ENCODE data around the gene PAPLN.

PAPLN gene

DNA sequence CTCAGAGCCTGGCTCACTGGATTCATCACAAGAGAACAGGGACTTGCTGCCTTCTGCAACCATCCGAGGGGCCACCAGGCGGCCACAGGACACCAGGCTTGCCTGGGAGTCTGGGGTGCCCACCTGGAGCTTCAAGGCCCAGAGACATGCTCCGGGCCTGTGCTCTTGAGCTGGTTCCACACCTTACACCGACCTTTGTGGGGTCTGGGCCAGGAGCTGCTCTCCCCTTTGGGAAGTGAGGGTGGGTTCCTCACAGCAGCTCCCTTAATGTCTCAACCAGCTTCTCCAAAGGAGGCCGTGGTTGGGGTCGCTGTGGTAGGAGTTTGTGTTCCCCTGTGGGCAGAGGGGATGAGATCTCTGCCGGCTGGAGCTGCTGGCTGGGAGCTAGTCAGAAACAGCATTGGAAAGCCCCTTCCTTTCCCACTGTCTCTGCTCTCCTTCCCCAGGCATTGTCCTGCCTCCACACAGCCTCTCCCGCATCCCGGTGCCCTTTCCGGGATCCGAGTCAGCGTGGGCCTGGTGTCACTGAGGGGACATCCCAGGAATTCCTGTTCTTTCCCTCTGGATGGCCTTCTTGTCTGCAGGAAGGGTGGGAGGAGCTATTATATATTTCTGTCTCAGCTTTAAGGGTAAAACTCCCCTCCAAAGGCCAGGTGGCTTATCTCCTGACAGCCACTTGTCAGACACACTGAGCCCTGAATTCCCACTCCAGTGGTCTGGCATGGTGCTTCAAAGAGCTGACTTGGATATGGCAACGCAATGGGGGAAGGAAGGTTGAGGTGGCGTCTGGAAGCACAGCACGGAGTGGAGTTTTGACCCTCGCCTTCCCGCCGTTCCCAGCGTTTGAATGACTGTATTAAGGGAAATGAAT, 5.1 kb upstream of the PAPLN start:
- peak; percentile 49 for DNase-seq

DNA sequence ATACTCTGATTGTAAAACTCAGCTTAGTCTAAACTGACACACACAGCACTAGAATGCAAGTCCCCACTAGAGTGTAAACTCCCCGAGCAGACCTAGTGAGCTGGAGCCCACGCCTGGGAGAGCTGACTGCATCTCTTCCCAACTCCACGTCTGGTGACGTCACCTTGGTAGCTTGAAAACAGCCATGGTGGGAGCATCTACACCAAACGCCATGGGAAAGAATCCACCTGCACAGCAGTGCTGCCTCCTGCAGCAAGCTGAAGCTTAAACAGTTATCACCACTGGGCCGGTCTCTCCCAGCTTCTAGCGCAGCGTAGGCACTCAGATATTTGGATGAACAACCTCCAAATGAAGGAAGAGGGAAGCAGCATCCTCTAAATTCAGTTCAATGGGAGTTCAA, 4.3 kb upstream of the PAPLN start:
- DNase-seq, result no peak

DNA sequence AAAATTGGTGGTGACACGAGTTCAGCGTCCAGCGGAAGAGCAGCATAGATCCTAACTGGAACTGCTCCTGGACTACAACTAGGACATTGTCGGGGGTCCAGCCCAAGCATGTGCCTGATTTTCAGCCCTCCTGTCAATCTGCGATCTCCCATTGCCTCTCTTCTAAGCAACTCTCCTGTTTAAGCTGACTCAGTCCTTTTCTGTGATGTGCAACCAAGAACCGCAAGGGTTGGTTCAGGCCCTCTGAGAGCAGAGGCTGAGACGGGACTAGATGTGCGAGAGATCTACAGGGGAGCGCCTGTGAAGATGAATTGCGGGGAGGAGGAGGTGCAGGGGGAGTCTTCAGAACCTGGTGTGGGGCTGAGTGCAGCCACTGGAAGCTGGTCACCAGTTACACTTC, 3.7 kb upstream of the PAPLN start:
- no peak for DNase-seq

DNA sequence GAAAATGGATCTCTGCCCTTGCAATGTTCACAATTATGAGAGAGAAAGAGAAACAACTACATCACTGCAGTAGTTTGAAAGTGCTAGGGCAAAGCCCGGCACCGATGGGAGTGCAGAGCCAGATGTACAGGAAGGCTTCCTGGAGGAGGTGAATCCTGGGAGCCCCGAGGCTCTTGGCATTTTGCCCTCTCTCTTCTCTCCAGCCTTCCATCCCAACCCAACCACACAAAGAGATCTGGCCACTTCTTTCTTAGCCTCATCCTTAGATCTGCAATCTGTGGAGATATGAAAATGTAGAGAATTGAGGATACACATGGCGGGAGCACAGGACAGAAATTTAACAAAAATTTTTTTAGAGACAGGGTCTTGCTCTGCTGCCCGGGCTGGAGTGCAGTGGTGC, 3.3 kb upstream of the PAPLN start:
- no peak for DNase-seq

DNA sequence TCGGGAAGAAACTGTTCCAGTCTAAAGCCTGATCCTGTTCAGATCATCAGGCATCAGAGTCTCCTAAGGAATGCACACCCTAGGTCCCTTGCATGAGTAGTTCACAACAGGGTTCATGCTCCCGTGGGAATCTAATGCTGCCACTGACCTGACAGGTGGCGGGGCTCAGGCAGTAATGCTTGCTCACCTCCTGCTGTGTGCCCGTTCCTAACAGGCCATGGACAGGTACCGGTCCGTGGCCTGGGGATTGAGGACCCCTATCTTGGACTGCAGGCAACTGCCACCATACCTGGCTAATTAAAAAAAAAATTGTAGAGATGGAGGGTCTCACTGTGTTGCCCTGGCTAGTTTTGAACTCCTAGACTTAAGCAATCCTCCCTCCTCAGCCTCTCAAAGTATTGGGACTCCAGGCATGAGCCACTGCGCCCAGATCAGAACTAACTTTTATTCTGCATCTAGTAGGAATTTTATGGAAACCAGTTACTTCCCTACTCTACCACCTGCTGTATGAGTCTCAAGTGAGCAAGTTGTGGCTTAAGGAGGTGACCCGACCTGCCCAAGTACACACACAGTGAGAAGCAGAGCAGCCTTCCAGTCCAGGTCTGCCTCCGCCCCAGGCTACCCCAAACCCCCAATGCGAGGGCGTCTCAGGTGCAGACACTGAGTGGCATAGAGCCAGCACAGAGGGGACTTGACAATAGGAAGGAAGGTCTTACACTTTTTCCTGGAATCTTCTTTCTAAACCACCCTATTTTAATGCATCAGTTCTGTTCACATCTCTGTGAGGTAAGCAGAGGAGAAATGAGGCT, 2.5 kb upstream of the PAPLN start:
- no peak for DNase-seq

DNA sequence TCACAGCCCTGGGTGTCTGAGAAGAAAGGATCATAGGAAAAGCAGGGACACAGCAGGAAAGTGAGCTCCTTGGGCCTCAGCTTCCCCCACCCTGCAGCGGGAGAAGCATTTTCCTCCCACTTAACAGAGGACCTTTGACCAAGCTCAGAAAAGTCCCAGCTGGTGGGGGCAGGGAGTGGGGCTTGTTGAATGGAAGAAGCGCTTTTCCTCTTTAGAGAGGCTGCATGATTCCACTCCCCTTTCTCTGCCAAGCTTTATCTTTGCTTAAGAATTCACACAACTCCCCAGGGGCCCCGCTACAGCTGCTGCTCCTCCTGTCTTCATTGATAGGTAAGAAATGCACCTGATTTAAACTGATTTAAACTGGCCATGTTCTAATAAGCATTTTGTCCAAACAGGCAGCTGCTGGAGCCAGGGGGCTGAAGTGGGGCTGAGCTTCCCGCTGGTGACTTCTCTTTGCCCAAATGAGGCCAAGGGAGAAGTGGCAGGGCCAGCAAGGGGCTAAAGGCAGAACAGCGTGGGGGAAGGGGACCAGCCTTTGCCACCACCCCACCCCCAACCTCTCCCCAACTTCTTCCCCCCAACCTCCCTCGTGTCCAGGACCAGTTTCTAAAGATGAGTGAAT, 1.7 kb upstream of the PAPLN start:
- no peak for DNase-seq

DNA sequence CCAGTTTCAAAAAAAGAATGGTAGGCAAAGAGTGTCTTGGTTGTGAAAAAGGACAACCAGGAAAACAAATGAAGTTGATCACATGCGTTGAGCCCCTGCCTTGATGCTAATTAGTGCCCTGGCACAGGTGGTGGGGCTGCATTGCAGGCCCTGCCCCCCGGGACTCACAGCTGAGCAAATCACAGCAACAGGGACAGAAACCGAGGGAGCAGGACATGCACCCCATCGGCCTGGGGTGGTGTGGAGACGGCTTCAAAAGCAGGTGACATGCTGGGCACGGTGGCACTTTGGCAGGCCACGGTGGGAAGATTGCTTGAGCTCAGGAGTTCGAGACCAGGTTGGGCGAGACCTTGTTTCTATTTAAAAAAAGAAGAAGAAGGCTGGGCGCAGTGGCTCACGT, 1.1 kb upstream of the PAPLN start:
- no peak for DNase-seq

DNA sequence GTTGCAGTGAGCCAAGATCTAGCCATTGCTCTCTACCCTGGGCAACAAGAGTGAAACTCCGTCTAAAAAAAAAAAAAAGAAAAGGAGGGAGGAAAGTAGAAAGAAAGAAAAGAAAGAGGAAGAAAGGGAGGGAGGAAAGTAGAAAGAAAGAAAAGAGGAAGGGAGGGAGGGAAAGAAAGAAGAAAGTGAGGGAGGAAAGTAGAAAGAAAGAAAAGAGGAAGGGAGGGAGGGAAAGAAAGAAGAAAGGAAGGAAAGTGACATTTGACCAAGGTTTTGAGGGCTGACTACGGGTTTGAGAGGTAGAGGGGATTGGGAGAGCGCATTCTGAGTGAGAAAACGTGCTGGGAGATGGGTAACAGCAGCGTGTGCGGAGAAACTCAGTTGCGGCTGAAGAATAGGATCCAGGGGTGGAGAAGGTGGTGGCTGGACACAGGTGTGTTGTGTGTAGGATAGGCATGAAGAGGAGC, 521 bp upstream of the PAPLN start:
- no peak for DNase-seq

DNA sequence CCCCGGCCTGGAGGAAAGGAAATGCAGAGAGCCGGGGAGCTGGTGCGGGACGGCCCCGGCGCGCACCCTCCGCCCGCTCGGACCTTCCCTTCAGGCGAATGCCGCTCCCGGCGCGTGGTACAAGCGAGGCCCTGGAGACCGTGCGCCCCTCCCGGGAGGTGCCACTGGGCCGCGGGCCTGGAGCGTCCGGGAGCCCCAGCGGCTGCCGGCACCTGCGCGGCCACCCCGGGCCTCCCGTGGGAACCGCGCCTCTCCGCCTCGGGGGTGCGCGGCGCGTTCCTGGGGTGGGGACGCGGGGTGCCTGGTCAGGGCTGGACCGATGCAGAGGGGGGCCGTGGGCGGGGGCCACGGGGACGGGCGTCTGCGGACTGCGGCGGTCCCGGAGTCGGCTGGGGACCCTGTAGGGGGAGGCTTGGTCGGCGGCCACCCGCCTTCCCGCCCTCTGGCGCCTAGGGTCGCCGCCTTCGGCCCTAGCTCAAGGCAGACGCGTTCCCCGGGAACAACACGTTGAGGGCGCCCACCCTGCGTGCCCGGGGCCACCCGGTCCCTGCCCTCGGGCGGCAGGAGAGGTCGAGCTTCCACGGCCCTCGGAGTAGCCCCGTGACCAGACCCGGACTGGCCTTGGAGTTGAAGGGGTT, 599 bp downstream of the PAPLN start:
- DNase-seq, result no peak

DNA sequence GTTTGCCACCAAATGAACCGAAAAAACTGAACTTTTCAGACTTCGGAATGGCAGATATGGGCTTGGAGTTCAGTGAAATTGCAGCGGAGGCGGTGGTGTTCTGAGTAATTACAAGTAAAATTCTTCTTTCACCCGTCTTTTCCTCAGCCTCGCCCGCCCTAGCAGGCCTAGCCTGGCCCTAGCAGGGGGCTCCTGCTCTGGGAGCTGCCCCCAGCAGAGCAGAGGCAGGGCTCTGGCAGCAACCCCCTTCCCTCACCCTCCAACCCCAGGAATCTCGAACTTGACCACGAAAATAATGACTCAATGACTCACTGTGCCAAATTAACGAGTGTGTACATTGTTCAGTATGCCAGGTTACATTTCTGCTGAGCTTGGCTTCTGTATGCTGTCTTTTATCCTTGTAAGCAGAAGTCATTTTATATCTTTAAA, 1.1 kb downstream of the PAPLN start:
- DNase-seq, result peak; percentile 43

DNA sequence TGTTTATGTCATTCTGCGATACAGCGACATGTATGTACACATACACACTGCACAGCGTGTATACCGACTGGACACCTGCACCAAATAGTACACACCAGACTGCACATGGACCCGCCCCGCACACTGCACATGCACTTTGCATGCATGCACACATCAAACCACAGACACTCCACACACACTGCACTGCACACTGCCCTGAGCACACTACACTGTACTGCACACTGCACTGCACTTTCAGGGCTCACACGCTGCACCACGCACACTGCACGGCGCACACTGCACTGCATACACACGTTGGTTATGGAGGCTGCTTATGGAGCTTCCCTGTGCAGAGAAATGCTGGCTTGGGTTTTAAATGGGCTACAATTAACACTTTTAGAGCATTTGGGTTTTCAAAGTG, 1.6 kb downstream of the PAPLN start:
- DNase-seq, result no peak

DNA sequence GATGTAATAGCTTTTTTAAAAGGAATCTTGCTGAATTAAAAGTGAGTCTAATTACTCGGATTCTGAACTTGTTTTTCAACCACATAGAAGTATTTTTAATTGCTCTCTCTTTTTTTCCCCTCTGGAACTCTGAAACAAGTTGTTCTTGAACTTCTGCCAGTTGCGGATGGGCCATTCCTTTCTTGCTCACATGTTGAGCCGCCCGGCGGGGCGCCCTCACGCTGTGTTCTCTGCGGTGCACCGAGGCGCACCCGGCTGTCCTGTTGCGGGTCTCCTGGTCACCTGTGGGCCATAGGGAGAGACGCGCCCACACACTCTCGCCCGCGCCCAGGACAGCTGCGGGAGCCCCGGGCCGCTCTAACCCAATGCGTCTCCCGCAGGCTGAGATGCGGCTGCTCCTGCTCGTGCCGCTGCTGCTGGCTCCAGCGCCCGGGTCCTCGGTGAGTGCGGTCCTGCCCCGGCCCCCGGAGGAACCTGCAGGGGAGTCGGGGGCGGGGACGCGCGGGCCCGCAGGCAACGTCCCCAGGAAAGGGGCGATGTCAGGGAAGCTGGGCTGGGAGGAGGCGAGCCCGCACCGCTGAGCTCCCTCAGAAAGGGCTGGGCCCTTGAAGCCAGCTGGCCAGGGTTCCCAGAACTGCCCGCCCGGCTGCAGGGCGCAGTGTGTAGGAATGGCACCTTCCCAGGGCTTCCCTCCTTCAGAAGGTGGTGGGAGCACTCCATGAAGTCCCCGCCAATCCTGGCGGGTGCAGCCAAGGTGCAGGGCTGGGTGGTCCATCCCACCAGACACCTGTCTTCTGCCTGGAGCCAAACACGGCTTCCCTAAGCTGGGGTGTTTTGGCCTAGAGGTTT, 2.3 kb downstream of the PAPLN start:
- no peak for DNase-seq

DNA sequence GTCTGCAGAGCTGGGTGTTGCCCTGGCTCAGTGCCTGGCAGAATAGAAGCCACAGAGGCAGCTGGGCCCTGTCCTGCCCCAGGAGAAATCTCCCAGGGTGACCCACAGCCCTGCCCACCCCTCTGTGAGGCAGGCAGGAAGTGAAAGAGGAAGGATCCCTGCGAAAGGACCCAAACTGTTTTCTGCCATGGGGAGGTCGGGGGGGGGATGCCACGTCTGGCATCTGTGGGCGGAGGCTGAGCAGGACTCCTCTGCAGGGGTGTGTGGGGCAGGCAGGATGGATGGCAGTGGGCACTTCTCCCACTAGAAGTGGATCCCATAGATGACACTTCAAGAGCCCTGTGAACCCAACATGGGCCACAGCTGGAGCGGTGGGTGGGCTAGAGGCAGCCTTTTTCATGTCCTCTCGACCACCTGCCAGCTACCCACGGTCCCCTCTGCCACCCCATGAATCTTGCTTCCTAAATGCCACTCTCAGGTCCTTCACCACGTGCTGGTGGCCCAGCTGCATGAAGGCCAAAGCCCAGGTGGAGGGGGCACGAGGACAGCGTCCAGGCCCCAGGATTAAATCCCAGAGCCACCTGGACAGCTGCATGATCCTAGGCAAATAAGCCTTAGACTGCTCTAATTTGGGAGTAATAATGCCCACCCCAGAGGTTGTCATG, 3.6 kb downstream of the PAPLN start:
- DNase-seq, result no peak

DNA sequence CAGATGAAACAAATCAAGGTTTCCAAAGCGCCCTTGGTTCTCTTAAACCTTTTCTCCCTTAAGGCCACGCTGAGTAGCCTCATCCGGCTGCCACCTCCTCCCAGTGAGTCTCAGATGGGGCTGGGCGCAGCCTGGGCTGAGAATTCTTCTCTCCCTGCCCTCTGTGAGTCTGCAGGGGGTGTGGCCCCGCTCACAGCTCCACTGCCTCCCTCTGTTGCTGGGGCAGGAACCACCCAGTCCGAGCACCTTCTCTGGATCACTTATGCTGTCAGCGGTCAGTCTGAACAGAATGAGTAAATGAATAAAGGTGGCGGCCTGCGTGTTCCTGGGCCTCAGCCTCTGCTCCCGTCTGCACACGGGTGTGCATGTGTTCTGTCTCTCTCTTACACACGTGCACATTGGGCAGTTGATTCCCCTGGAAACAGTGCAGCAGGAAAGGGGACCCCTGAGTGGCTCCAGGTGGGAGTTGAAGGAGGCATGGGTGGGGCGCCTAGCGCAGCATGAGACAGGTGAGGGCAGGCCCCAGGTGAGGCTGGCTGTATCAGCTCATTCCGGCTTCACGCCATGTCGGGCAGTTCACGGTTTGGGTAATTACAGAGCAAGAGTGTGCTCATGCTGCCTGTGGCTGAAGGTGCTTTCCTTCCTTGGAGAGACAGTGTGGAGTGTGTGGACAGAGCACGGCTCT, 4.3 kb downstream of the PAPLN start:
- no peak for DNase-seq

DNA sequence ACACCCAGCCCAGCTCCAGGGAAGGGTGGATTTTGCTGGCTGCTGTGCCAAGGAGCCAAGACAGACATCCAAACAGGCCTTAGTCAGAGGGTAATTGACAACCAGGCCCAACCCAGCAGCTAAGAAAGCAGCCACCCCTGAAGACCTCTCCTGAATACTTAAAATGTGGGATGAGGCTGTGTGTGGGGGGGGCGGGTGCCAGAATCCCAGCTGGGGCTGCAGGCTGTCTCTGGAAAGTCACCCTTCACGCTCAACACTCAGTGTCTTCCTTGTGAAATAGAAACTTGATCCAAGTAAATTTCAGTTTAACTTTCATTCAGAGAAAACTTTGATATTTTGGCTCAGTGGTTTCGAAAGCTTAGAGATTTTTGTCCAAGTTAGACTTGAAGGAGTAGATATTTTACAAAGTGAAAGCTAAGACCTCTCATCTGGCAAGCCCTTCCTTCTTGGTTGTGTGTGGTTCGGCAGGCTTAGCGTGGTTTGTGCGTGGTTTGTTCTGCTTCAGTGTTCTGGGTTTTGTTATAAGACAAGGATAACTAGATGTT, 5.1 kb downstream of the PAPLN start:
- DNase-seq, result no peak

DNA sequence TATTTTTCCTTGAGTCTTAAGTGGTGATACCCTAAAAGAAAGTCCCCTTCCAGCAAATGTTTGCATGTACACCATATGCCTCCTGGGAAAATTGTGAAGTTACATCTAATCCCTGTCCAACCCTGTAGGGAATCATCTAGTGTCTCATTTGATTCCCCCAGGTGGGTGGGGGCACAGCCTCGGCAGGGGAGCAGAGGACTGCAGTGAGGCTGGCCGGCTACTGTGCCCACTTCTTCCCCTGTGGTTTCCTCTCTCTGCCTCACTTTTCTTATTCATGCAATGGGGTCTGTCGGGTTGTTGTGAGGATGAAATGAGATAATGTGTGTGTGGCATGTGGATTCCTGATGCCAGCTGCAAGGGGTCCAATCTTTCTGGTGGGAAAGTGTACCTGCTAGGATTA, 6.0 kb downstream of the PAPLN start:
- DNase-seq, result no peak

DNA sequence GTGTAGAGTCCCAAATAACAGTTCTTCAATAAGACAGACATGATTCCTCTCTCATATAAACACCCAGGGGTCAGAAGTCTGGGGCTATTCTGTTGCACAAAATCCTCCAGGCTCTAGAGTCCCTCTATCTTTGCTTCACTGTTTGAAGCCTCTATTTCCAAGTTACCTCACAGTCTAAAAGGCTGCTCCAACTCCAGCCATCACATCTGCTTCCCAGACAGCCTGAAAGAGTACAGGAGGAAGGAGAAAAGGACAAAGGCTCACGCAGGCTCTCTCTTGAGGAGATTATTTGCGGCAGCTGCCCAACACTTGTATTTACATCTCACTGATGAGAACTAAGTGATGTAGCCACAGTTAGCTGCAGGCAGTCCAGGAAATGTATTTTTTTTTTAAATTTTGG, 6.4 kb downstream of the PAPLN start:
- DNase-seq, result no peak

DNA sequence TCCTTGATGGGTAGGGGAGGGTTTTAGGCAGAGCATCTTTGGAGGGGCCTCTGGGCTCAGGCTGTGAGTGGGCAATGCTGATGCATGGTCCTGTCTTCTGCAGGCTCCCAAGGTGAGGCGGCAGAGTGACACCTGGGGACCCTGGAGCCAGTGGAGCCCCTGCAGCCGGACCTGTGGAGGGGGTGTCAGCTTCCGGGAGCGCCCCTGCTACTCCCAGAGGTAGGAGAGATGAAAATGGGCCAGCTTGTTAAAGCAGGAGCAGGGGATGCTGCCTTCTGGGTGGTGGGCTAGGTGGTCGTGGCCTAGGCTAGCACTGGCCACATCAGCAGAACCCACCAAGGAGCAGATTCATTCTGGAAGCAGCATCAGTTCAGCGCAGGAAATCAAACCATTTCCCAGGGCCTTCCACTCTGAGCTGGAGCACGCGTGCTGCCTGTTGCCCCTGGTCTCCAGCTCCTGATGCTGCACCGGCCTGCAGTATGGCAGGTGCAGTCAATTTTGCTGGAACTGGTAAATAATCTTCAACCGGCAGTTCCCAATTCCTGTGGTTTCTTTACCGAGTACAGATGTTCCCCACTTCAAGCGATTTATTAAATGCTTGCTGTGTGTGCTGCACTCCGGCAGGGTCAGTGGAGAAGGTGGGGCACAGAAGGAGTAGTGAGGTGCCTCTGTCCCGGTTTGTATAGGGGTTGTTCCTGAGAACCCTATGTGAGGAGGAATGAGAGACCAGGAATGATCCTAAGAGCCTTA, 7.4 kb downstream of the PAPLN start:
- DNase-seq, result no peak

DNA sequence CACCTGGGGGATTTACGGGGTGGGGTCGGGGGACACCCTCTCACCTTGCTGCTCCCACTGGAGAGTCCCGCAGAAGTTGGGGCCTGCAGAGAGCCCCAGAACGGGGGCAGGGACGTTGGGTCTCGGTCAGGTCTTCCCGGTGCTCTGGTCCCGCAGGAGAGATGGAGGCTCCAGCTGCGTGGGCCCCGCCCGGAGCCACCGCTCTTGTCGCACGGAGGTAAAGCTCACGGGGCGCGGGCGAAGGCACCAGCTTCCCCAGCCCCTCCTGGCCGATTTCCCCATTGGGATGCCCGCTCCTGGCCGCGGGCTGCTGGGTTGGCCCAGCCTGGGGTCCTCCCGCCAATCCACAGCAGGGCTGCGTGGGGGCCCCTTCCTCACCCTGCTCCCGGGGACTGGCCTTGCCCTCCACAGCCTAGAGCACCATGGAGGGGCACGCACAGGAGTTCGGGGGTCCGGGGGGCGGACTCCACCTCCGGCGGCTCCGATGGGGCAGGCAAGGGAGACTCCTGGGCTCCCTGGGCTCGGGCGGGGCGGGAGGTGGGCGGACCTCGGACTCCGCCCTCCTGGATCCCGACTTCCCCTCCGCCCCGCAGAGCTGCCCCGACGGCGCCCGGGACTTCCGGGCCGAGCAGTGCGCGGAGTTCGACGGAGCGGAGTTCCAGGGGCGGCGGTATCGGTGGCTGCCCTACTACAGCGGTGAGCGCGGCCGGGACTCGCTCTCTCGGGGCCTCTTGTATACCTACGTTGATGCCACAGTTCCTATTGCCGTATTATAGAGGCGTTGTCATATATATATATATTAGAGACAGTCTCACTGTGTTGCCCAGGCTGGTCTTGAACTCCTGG, 8.4 kb downstream of the PAPLN start:
- DNase-seq, result no peak
